ENCODE data around the gene MED1.

GRCh38 chr17:39429600-39429999, 21.5 kb downstream of the MED1 start:
- no peak for TF ChIP-seq CTCF (IDR thresholded peaks at IDR 0.05)
- TF ChIP-seq POLR2AphosphoS5 (IDR thresholded peaks at IDR 0.05): no peak
- no peak for TF ChIP-seq POLR2A (IDR thresholded peaks at IDR 0.05; ENCODE audit: low read depth)
- TF ChIP-seq EP300 (IDR thresholded peaks at IDR 0.05): no peak

Measured in esophagus muscularis mucosa (tissue), 4 donors.